ENCODE results near the gene P4HA2.

DNA sequence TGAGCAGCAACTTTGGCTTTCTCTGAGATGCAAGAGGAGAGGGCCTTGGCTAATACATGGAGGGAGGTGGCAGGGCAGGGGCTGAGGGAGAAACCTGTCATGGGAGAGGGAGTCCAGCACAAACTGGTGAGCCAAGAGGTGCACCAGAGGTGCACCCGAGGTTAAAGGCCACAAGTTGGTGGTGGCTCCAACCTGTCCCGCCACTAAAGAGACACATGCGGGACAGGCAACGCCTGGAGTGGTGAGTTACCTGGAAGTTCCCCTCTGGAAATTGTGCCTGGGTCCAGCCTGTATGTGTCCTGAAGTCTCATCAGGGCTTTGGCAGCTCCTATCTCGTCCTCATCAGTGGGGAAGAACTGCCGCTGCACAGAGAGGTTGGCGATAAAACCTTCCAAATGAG, 14.0 kb downstream of the P4HA2 start:
- TF ChIP-seq, protein P1, sequence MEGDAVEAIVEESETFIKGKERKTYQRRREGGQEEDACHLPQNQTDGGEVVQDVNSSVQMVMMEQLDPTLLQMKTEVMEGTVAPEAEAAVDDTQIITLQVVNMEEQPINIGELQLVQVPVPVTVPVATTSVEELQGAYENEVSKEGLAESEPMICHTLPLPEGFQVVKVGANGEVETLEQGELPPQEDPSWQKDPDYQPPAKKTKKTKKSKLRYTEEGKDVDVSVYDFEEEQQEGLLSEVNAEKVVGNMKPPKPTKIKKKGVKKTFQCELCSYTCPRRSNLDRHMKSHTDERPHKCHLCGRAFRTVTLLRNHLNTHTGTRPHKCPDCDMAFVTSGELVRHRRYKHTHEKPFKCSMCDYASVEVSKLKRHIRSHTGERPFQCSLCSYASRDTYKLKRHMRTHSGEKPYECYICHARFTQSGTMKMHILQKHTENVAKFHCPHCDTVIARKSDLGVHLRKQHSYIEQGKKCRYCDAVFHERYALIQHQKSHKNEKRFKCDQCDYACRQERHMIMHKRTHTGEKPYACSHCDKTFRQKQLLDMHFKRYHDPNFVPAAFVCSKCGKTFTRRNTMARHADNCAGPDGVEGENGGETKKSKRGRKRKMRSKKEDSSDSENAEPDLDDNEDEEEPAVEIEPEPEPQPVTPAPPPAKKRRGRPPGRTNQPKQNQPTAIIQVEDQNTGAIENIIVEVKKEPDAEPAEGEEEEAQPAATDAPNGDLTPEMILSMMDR (IDR thresholded peaks at IDR 0.05) = no peak
- no peak for TF ChIP-seq POLR2AphosphoS5 (IDR thresholded peaks at IDR 0.05)
